HFF-Myc (cell line): ENCODE data around the gene ADSS2.
A peak's percentile ranks its signal among the peaks of the same experiment; 100 is the strongest.
"Not testable (repeated sequence)": the region's sequence is repeated elsewhere in the genome, so short reads cannot be mapped to it uniquely, and the experiment has no call there.

ENCODE experiments used
- DNase-seq: peaks from one replicate; pipeline ENCODE4 v3.0.0-alpha.2; 2011; ENCODE audit warnings: low read depth; ENCODE audit errors: extremely low read depth
- H3K4me3 ChIP-seq: replicated peaks from 2 replicates; pipeline ENCODE4 v1.5.1; 2011; ENCODE audit warnings: low read depth, mild to moderate bottlenecking, control low read depth, low read length
- TF ChIP-seq, protein P1 (sequence below): IDR thresholded peaks from 2 replicates; pipeline ENCODE4 v1.5.1; 2012; ENCODE audit warnings: mild to moderate bottlenecking, low read depth, low read length, control low read depth; ENCODE audit errors: missing control alignments

ADSS2 gene

DNA sequence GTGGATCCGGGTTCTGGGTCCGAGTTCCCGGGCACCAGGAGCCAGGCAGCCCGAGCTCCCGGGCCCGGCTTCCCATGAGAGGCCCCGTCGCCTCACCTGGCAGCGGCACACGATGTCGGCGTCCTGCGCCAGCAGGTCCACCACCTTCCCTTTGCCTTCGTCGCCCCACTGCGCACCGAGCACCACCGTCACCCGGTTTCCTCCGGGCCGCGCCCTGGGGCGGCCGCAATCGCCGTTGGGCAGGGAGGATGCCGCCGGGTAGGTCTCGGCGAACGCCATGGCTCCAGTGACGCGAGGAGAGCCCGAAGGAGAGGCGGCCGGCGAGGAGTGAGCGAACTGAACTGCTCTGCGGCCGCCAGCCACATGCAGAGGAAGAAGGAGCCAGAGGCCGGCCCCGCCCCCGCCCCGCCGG, at the start of gene ADSS2:
Gene ADSS2, minus strand, starts transcription at position 371 of the 412 bp plus-strand sequence. Its CDS starts 92 bp downstream, at position 279.
- TF ChIP-seq, protein P1, sequence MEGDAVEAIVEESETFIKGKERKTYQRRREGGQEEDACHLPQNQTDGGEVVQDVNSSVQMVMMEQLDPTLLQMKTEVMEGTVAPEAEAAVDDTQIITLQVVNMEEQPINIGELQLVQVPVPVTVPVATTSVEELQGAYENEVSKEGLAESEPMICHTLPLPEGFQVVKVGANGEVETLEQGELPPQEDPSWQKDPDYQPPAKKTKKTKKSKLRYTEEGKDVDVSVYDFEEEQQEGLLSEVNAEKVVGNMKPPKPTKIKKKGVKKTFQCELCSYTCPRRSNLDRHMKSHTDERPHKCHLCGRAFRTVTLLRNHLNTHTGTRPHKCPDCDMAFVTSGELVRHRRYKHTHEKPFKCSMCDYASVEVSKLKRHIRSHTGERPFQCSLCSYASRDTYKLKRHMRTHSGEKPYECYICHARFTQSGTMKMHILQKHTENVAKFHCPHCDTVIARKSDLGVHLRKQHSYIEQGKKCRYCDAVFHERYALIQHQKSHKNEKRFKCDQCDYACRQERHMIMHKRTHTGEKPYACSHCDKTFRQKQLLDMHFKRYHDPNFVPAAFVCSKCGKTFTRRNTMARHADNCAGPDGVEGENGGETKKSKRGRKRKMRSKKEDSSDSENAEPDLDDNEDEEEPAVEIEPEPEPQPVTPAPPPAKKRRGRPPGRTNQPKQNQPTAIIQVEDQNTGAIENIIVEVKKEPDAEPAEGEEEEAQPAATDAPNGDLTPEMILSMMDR: no peak
- DNase-seq: no peak

DNA sequence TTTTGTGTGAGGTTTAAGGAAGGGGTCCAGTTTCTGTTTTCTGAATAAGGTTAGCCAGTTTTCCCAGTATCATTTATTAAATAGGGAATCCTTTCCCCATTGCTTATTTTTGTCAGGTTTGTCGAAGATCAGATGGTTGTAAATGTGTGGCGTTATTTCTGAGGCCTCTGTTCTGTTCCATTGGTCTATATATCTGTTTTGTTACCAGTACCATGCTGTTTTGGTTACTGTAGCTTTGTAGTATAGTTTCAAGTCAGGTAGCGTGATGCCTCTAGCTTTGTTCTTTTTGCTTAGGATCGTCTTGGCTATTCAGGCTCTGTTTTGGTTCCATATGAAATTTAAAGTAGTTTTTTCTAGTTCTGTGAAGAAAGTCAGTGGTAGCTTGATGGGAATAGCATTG, 48.8 kb upstream of the ADSS2 start:
- not testable (repeated sequence) for DNase-seq, H3K4me3 ChIP-seq

More for the DNA sequence above, at the start of gene ADSS2:
- H3K4me3 ChIP-seq: peak within 1 kb of the TSS; percentile 96

DNA sequence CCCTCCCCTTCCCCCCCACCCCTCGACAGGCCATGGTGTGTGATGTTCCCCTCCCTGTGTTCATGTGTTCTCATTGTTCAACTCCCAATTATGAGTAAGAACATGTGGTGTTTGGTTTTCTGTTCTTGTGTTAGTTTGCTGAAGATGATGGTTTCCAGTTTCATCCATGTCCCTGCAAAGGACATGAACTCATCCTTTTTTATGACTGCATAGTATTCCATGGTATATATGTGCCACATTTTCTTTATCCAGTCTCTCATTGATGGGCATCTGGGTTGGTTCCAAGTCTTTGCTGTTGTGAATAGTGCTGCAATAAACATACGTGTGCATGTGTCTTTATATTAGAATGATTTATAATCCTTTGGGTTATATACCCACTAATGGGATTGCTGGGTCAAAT, 47.8 kb upstream of the ADSS2 start:
- not testable (repeated sequence) for DNase-seq, H3K4me3 ChIP-seq

DNA sequence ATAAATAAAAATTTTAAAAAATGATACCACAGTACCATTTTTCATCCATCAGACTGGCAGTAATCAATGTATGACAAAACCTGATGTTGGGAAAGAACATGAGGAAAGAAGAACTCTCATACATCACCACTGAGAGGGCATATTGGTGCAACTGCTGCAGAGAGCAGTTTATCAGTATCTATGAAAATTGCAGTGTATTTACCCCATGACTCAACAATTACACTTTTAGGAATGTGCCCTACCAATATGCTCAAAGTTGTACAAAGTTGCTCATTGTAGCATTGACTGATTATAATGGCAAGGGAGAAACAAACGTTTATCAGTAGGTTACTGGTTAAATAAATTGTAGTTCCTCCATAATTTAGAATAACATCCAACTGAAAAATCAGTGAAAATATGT, 46.1 kb upstream of the ADSS2 start:
- H3K4me3 ChIP-seq: no peak overlapping the region
- TF ChIP-seq, protein P1: no peak
- no peak for DNase-seq

DNA sequence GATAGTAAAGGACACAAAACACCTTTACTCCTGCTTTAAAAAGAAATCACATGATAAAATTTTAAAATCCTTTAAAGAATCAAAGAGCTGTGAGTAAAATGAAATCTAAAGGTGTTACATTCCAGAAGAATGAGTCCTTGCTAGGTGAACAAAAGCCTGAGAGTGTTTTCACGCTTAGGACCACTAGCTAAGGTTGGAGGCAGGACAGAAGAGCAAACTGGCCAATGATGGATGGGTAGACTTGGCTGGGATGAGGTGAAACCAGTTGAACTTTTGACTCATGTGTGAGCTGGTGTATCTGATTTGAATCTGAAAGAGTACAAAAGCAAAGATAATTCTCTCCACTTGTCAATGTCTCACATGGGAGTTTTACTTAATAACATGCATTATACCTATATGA, 44.5 kb upstream of the ADSS2 start:
- TF ChIP-seq, protein P1: no peak
- H3K4me3 ChIP-seq: no peak overlapping the region
- no peak for DNase-seq

DNA sequence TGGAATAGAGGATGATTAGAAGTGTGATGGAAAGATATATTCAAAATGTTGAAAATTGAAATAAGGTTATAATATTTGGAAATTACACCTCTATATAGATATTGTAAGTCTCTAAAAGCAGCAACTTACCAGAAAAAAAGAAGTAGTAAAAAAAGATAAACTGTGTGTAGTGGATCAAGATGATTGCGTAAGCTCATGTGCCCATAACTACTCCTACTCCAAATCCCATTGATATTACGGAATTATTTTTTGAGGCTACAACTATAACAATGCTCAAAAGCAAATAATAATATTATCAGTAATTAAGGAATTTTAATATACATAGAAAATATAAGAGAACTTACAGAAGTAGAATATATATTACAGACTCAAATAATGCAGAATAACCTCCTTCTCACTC, 42.9 kb upstream of the ADSS2 start:
- no peak overlapping the region for H3K4me3 ChIP-seq
- no peak for DNase-seq
- TF ChIP-seq, protein P1: no peak

DNA sequence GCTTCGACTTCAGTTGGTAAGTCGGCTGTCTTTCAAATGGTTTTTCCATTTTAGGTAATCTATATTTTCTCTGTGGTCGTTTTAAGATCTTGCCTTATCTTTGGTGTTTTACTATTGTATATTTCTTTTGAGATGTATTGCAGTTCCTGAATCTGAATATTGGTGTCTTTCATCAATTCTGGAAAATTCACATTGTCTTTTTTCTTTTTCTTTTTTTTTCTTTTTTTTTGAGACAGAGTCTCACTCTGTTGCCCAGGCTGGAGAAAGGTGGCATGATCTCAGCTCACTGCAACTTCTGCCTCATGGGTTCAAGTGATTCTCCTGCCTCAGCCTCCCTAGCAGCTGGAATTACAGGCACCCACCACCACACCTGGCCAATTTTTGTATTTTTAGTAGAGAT, 33.3 kb upstream of the ADSS2 start:
- H3K4me3 ChIP-seq, DNase-seq: not testable (repeated sequence)

DNA sequence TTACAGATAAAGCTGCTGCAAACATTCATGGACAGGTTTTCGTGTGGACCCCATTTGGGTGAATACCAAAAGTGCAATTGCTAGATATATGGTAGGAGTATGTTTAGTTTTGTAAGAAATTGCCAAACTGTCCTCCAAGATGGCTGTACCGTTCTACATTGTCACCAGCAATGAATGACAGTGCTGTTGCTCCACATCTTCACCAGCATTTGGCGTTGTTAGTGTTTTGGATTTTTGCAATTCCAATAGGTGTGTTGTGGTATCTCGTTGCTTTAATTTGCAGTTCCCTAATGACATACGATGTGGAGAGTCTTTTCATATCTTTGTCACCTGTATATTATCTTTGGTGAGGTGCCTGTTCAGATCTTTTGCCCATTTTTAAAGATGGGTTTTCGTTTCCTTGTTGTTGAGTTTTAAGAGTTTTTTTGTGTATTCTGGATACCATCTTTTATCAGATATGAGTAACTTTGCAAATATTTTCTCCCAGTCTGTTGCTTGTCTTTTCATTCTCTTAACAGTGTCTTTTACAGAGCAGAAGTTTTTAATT, 21.4 kb upstream of the ADSS2 start:
- TF ChIP-seq, protein P1: no peak
- H3K4me3 ChIP-seq: no peak overlapping the region
- DNase-seq: no peak
